H9 (cell line): Measurements from ENCODE around the gene ZSWIM5. TPM values are rescaled to one million over a fixed set of nuclear protein-coding genes. Genes with fewer than 3 reads are reported as not detected.

ENCODE experiments used
- DNase-seq: peaks from one replicate; pipeline ENCODE4 v3.0.0-alpha.2; 2017
- H2AFZ ChIP-seq: one replicate; pipeline ENCODE4 v1.6.1; 2013; ENCODE audit warnings: mild to moderate bottlenecking, low read length, control low read depth, moderate library complexity
- H2AK5ac ChIP-seq: 2 replicates; pipeline ENCODE4 v1.6.1; 2013; ENCODE audit warnings: low read length, control low read depth, mixed read lengths; ENCODE audit not compliant: insufficient read length
- H2BK120ac ChIP-seq: one replicate; pipeline ENCODE4 v1.6.1; 2013; ENCODE audit warnings: low read depth, mild to moderate bottlenecking, low read length, control low read depth, inconsistent platforms; ENCODE audit not compliant: poor library complexity, severe bottlenecking
- H2BK12ac ChIP-seq: 2 replicates; pipeline ENCODE4 v1.6.1; 2013; ENCODE audit warnings: low read length, control low read depth, mixed read lengths, low read depth; ENCODE audit not compliant: insufficient read length
- H2BK15ac ChIP-seq: 2 replicates; pipeline ENCODE4 v1.6.1; 2013; ENCODE audit warnings: low read depth, low read length, control low read depth
- H2BK20ac ChIP-seq: one replicate; pipeline ENCODE4 v1.6.1; 2013; ENCODE audit warnings: low read depth, mild to moderate bottlenecking, low read length, control low read depth, inconsistent platforms; ENCODE audit not compliant: poor library complexity, severe bottlenecking
- H2BK5ac ChIP-seq: 2 replicates; pipeline ENCODE4 v1.6.1; 2013; ENCODE audit warnings: low read length, control low read depth, mixed read lengths; ENCODE audit not compliant: insufficient read length
- H3K14ac ChIP-seq: 2 replicates; pipeline ENCODE4 v1.6.1; 2013; ENCODE audit warnings: low read length, control low read depth; ENCODE audit not compliant: insufficient read depth
- H3K18ac ChIP-seq: 2 replicates; pipeline ENCODE4 v1.6.1; 2013; ENCODE audit warnings: low read depth, mild to moderate bottlenecking, mixed read lengths, low read length, control low read depth; ENCODE audit not compliant: insufficient read length
- H3K23ac ChIP-seq: 2 replicates; pipeline ENCODE4 v1.6.1; 2013; ENCODE audit warnings: low read length, control low read depth, mixed read lengths, low read depth; ENCODE audit not compliant: insufficient read length
- H3K23me2 ChIP-seq: 2 replicates; pipeline ENCODE4 v1.6.1; 2013; ENCODE audit warnings: low read depth, mild to moderate bottlenecking, mixed read lengths, low read length, control low read depth; ENCODE audit not compliant: insufficient read length, poor library complexity, severe bottlenecking
- H3K27ac ChIP-seq: 2 replicates; pipeline ENCODE4 v1.5.1; 2013; ENCODE audit warnings: low read length, control low read depth, mixed read lengths, low read depth; ENCODE audit not compliant: insufficient read length
- H3K27me3 ChIP-seq: 2 replicates; pipeline ENCODE4 v1.6.1; 2013; ENCODE audit warnings: low read length, control low read depth, inconsistent platforms; ENCODE audit not compliant: insufficient read depth
- H3K4ac ChIP-seq: 2 replicates; pipeline ENCODE4 v1.6.1; 2013; ENCODE audit warnings: low read depth, mild to moderate bottlenecking, control low read depth, inconsistent platforms, low read length, moderate library complexity
- H3K4me1 ChIP-seq: 2 replicates; pipeline ENCODE4 v1.6.1; 2013; ENCODE audit warnings: low read length, control low read depth, inconsistent platforms; ENCODE audit not compliant: insufficient read depth
- H3K4me2 ChIP-seq: 2 replicates; pipeline ENCODE4 v1.6.1; 2013; ENCODE audit warnings: low read length, control low read depth, mixed read lengths; ENCODE audit not compliant: insufficient read length, insufficient read depth
- H3K56ac ChIP-seq: 2 replicates; pipeline ENCODE4 v1.6.1; 2013; ENCODE audit warnings: low read depth, mild to moderate bottlenecking, mixed read lengths, low read length, control low read depth; ENCODE audit not compliant: insufficient read length
- H3K79me1 ChIP-seq: 2 replicates; pipeline ENCODE4 v1.6.1; 2013; ENCODE audit warnings: low read depth, mild to moderate bottlenecking, moderate library complexity, low read length, control low read depth, inconsistent platforms; ENCODE audit not compliant: insufficient read depth, poor library complexity, severe bottlenecking
- H3K79me2 ChIP-seq: 2 replicates; pipeline ENCODE4 v1.6.1; 2013; ENCODE audit warnings: low read length, control low read depth, inconsistent platforms; ENCODE audit not compliant: insufficient read depth
- H3K9ac ChIP-seq: 2 replicates; pipeline ENCODE4 v1.6.1; 2013; ENCODE audit warnings: low read length, control low read depth, mixed read lengths; ENCODE audit not compliant: insufficient read length; ENCODE audit errors: extremely low read depth
- H3K9me3 ChIP-seq: one replicate; pipeline ENCODE4 v1.6.1; 2013; ENCODE audit warnings: low read depth, low read length, inconsistent platforms; ENCODE audit not compliant: control insufficient read depth
- H3T11ph ChIP-seq: one replicate; pipeline ENCODE4 v1.6.1; 2013; ENCODE audit warnings: mild to moderate bottlenecking, low read length, control low read depth, inconsistent platforms
- H4K20me1 ChIP-seq: one replicate; pipeline ENCODE4 v1.6.1; 2013; ENCODE audit not compliant: control insufficient read depth, insufficient read length, insufficient read depth
- H4K5ac ChIP-seq: 2 replicates; pipeline ENCODE4 v1.6.1; 2013; ENCODE audit warnings: low read depth, mild to moderate bottlenecking, mixed read lengths, low read length, control low read depth; ENCODE audit not compliant: insufficient read length
- H4K8ac ChIP-seq: replicated peaks from 2 replicates; pipeline ENCODE4 v1.6.1; 2013; ENCODE audit warnings: low read length, control low read depth, mixed read lengths, low read depth; ENCODE audit not compliant: insufficient read length
- H4K91ac ChIP-seq: 2 replicates; pipeline ENCODE4 v1.6.1; 2013; ENCODE audit warnings: low read depth, mild to moderate bottlenecking, moderate library complexity, mixed read lengths, low read length, control low read depth; ENCODE audit not compliant: insufficient read length
- H3K27ac Mint-ChIP-seq, 3 experiments: 2 replicates in 2 of 3; 3 replicates in 1 of 3; pipeline ENCODE4 v1.8.0; 2020 to 2021; ENCODE audit warnings: mixed read lengths in 3 of 3, mild to moderate bottlenecking in 1 of 3, moderate library complexity in 1 of 3
- H3K27me3 Mint-ChIP-seq: 2 replicates; pipeline ENCODE4 v1.8.0; 2021; ENCODE audit warnings: low read depth, mild to moderate bottlenecking, moderate library complexity, mixed read lengths
- H3K36me3 Mint-ChIP-seq, 3 experiments: 2 replicates in 2 of 3; 3 replicates in 1 of 3; pipeline ENCODE4 v1.8.0; 2020 to 2021; ENCODE audit warnings: low read depth in 3 of 3, mixed read lengths in 3 of 3; ENCODE audit not compliant: insufficient read depth in 1 of 3
- H3K4me1 Mint-ChIP-seq, 2 experiments: 2 replicates each; pipeline ENCODE4 v1.8.0; 2020; ENCODE audit warnings: mixed read lengths in 2 of 2
- H3K4me3 Mint-ChIP-seq, 2 experiments: 2 replicates in 1 of 2; 3 replicates in 1 of 2; pipeline ENCODE4 v1.8.0; 2020 to 2021; ENCODE audit warnings: mild to moderate bottlenecking in 2 of 2, mixed read lengths in 2 of 2, moderate library complexity in 1 of 2
- H3K9me3 Mint-ChIP-seq, 2 experiments: 2 replicates in 1 of 2; 3 replicates in 1 of 2; pipeline ENCODE4 v1.8.0; 2020; ENCODE audit warnings: mild to moderate bottlenecking in 2 of 2, mixed read lengths in 2 of 2, moderate library complexity in 1 of 2
- WGBS: extraction: QIAGEN DNeasy Blood & Tissue Kit; methylation state at CpG from one replicate; pipeline ENCODE4 v1.1.7; 2013; ENCODE audit warnings: missing lambda C conversion rate, low lambda C conversion rate, mixed read lengths; ENCODE audit not compliant: insufficient read length; ENCODE audit errors: extremely low coverage; 5-methylcytosine and 5-hydroxymethylcytosine counted together
- total RNA-seq: library from RNA; stranded (reverse); gene quantifications from 2 replicates; pipeline ENCODE4 v1.2.1, GENCODE V29; 2021
- TF ChIP-seq, protein P1 (sequence below): fragments of 200-600 bp; sonication (generic); conservative IDR thresholded peaks from 3 replicates; pipeline ENCODE4 v1.8.0; 2021; ENCODE audit warnings: antibody characterized with exemption, mild to moderate bottlenecking

The ZSWIM5 gene
- total RNA-seq, 1 experiment from 2014 or later, result 3.5 TPM

DNA sequence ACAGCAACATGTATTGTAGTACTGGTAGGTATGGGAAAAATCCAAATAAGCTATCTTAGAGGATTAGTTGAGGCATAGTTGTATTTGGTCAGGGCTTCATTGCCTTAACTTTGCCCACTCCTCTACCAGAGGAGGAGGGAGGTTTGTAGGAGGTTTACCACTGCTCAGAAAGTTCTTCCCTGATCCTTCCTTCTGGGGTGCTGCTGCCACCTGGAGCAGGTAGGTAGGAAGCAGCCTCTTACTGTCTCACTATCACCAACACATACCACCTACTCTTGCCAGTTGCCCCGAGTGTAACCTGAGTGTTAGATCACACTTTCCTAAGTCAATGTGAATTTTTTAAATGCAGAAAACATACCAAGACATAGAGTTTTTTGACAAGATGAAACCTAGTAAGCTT lies 24.1 kb upstream of the ZSWIM5 start:
- no peak overlapping the region for H2BK12ac ChIP-seq
- no peaks in the 10 kb centered on the region for H3K23me2 ChIP-seq
- no peaks in the 10 kb centered on the region for H3K79me1 ChIP-seq
- no peaks in the 10 kb centered on the region for H4K20me1 ChIP-seq
- H3K9ac ChIP-seq, result no peak overlapping the region
- H2BK15ac ChIP-seq, result no peak overlapping the region
- H2BK5ac ChIP-seq, result no peak overlapping the region
- H3K27me3 Mint-ChIP-seq, result peaks cover under 1% of the 10 kb centered on the region
- no peak overlapping the region for H3K23ac ChIP-seq
- H3K9me3 Mint-ChIP-seq, result peaks cover 0 to 2% of the 10 kb centered on the region in 2 experiments; a peak in 4 of 5 replicates
- no peak overlapping the region for H4K91ac ChIP-seq
- no peak overlapping the region for H3K18ac ChIP-seq
- H2AK5ac ChIP-seq, result no peak overlapping the region
- no peak overlapping the region for H3K4me3 Mint-ChIP-seq
- no peak overlapping the region for H3K56ac ChIP-seq
- H3K4me1 Mint-ChIP-seq, result no peaks in the 10 kb centered on the region
- H4K5ac ChIP-seq, result no peak overlapping the region
- WGBS, result no CpG with 5 or more reads among the region's 1 CpG
- H3K27ac ChIP-seq, result no peak overlapping the region
- no peak overlapping the region for H3T11ph ChIP-seq
- no peak overlapping the region for H2BK20ac ChIP-seq
- TF ChIP-seq, protein P1, sequence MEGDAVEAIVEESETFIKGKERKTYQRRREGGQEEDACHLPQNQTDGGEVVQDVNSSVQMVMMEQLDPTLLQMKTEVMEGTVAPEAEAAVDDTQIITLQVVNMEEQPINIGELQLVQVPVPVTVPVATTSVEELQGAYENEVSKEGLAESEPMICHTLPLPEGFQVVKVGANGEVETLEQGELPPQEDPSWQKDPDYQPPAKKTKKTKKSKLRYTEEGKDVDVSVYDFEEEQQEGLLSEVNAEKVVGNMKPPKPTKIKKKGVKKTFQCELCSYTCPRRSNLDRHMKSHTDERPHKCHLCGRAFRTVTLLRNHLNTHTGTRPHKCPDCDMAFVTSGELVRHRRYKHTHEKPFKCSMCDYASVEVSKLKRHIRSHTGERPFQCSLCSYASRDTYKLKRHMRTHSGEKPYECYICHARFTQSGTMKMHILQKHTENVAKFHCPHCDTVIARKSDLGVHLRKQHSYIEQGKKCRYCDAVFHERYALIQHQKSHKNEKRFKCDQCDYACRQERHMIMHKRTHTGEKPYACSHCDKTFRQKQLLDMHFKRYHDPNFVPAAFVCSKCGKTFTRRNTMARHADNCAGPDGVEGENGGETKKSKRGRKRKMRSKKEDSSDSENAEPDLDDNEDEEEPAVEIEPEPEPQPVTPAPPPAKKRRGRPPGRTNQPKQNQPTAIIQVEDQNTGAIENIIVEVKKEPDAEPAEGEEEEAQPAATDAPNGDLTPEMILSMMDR, result peak; percentile 60
- H2BK120ac ChIP-seq, result no peak overlapping the region
- no peaks in the 10 kb centered on the region for H3K27me3 ChIP-seq
- no peaks in the 10 kb centered on the region for H3K9me3 ChIP-seq
- DNase-seq, result peak; percentile 33
- H2AFZ ChIP-seq, result no peak overlapping the region
- no peak overlapping the region for H3K4ac ChIP-seq
- H3K4me1 ChIP-seq, result no peaks in the 10 kb centered on the region
- no peak overlapping the region for H3K14ac ChIP-seq
- H3K27ac Mint-ChIP-seq, result no peak overlapping the region
- no peak overlapping the region for H3K4me2 ChIP-seq
- no peaks in the 10 kb centered on the region for H3K79me2 ChIP-seq
- H4K8ac ChIP-seq, result no peak overlapping the region
- no peaks in the 10 kb centered on the region for H3K36me3 Mint-ChIP-seq
